CD8-positive, alpha-beta memory T cell (primary cell): Measurements from ENCODE around the gene STK35. TPM values are rescaled to one million over a fixed set of nuclear protein-coding genes. Genes with fewer than 3 reads are reported as not detected.

Source experiments
- CTCF ChIA-PET: fragments of 350-600 bp; sonication (Branson Sonifier 250); formaldehyde crosslinking; loops from one replicate; lab custom pipeline; 2021; ENCODE audit warnings: antibody characterized with exemption; lab: Charles Lee
- POLR2A ChIA-PET: fragments of 350-600 bp; sonication (Branson Sonifier 250); formaldehyde crosslinking; loops from one replicate; lab custom pipeline; 2021; ENCODE audit warnings: antibody characterized with exemption; lab: Charles Lee
- DNase-seq, 5 donors: peaks; one replicate each; pipeline versions ENCODE4 v3.0.0 to v3.0.0-alpha.2; 2020 to 2022; ENCODE audit warnings: mixed read lengths in 1 of 5
- H3K27ac ChIP-seq: one replicate; pipeline ENCODE4 v1.7.0; 2013; ENCODE audit warnings: low read depth, mild to moderate bottlenecking, low read length, moderate library complexity
- H3K27me3 ChIP-seq: 2 replicates; pipeline ENCODE4 v1.7.0; 2013; ENCODE audit warnings: low read length, mild to moderate bottlenecking; ENCODE audit not compliant: insufficient read depth, poor library complexity, severe bottlenecking
- H3K36me3 ChIP-seq: 2 replicates; pipeline ENCODE4 v1.7.0; 2013; ENCODE audit warnings: mild to moderate bottlenecking, low read length, moderate library complexity; ENCODE audit not compliant: insufficient read depth
- H3K4me1 ChIP-seq: 2 replicates; pipeline ENCODE4 v1.7.0; 2013; ENCODE audit warnings: mild to moderate bottlenecking, low read length, moderate library complexity; ENCODE audit not compliant: insufficient read depth
- H3K4me3 ChIP-seq: 2 replicates; pipeline ENCODE4 v1.7.0; 2013; ENCODE audit warnings: mild to moderate bottlenecking, low read length
- H3K9me3 ChIP-seq: 2 replicates; pipeline ENCODE4 v1.7.0; 2013; ENCODE audit warnings: mild to moderate bottlenecking, low read length
- H3K27ac Mint-ChIP-seq, 8 donors: one replicate each; pipeline ENCODE4 v1.8.0; 2020 to 2021; ENCODE audit warnings: mixed read lengths in 8 of 8, mild to moderate bottlenecking in 6 of 8, inconsistent platforms in 3 of 8, moderate library complexity in 3 of 8
- H3K27me3 Mint-ChIP-seq, 2 donors: one replicate each; pipeline ENCODE4 v1.8.0; 2020 to 2021; ENCODE audit warnings: mixed read lengths in 2 of 2, mild to moderate bottlenecking in 1 of 2, moderate library complexity in 1 of 2
- H3K36me3 Mint-ChIP-seq, 3 donors: one replicate each; pipeline ENCODE4 v1.8.0; 2020 to 2021; ENCODE audit warnings: mixed read lengths in 3 of 3, inconsistent platforms in 1 of 3, mild to moderate bottlenecking in 1 of 3
- H3K4me1 Mint-ChIP-seq, 3 donors: one replicate each; pipeline ENCODE4 v1.8.0; 2020 to 2021; ENCODE audit warnings: mixed read lengths in 3 of 3, inconsistent platforms in 1 of 3, mild to moderate bottlenecking in 1 of 3
- H3K4me3 Mint-ChIP-seq, 7 donors: one replicate each; pipeline ENCODE4 v1.8.0; 2020 to 2021; ENCODE audit warnings: mixed read lengths in 7 of 7, mild to moderate bottlenecking in 6 of 7, moderate library complexity in 4 of 7, inconsistent platforms in 2 of 7
- H3K9me3 Mint-ChIP-seq, 5 donors: one replicate each; pipeline ENCODE4 v1.8.0; 2020 to 2022; ENCODE audit warnings: mixed read lengths in 5 of 5, mild to moderate bottlenecking in 3 of 5, moderate library complexity in 2 of 5, inconsistent platforms in 1 of 5
- polyA plus RNA-seq: library from polyadenylated mRNA; unstranded; fragments of 300-500 nt; fragmentation: Illumina TruSeq; gene quantifications from one replicate; pipeline ENCODE4 v1.2.3, GENCODE V29; 2021
- total RNA-seq, 2 experiments: library from RNA; stranded (reverse); gene quantifications; one replicate each; pipeline ENCODE4 v1.2.3, GENCODE V29; 2021

Gene STK35
- total and polyA plus RNA-seq, 3 experiments from 2014 or later, result 5.5 to 21.4 (median 21.1) TPM

DNA sequence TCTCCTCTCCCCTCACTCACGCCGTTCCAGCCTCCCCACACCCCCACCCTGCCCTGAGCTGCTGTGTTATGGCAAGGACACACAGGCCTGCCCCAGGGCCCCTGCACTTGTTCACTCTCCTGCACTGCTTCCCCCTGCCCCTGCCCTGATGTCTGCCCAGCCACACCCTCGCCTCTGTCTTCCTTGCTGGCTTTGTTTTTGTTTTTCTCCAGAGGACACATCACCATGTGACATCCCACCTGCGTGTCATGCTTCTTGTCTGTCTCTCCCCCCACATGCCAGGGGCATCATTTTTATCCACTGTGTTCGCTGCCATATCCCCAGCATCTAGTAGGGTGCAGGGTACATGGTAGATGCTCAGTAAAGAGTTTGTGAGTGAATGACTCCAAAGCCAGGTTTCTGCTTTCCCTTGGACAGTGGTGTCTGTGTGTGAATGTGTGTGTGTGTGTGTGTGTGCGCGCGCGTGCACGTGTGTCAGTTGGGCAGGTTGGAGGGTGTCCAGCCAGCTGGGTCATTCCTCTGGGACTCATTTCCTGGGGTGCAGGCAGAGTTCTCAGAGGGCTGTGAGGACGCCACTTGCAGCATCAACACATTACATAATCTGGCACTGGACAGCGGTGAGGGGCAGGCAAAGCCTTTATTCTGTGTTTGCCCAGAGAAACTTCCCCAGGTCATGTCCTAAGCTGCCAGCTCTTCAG lies 60.6 kb downstream of the STK35 start:
- Histone ChIP-seq H3K27me3 (no peaks in the 10 kb centered on the region), H3K4me1 (no peaks in the 10 kb centered on the region), H3K27ac (no peak overlapping the region), H3K9me3 (no peaks in the 10 kb centered on the region), H3K4me3 (no peak overlapping the region), H3K36me3 (no peaks in the 10 kb centered on the region)
- H3K27ac Mint-ChIP-seq, result no peak overlapping the region
- DNase-seq, result no peak
- POLR2A ChIA-PET, result no interaction called here
- H3K36me3 Mint-ChIP-seq, result no peaks in the 10 kb centered on the region
- H3K4me1 Mint-ChIP-seq, result no peaks in the 10 kb centered on the region
- peaks cover 0 to 4% of the 10 kb centered on the region in 2 donors for H3K27me3 Mint-ChIP-seq
- no peaks in the 10 kb centered on the region for H3K9me3 Mint-ChIP-seq
- no peak overlapping the region for H3K4me3 Mint-ChIP-seq
- CTCF ChIA-PET, result interaction anchor here (1.4 kb wide), 1 partner anchor 10 kb away, joined by 5 read pairs; no protein-coding TSS in a partner anchor

DNA sequence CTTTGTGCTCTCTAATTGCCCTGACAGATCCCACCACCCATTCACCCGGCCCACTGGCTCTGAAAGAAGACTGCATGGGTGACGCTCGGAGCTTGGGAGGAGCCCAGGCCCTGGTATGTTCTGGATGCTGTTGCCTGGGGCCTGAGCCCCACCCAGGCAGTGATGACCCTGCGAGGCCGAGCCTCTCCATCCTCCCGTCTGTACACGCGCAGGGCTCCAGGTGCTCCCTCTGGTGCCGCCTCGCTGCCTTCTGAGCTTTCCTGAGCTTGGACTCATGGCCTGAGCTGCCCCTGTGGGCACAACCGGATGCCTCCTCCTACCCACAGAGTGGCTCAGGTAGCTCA lies 61.2 kb downstream of the STK35 start:
- Mint-ChIP-seq H3K9me3 (no peaks in the 10 kb centered on the region), H3K27ac (no peak overlapping the region), H3K27me3 (peaks cover 0 to 6% of the 10 kb centered on the region in 2 donors), H3K4me1 (no peaks in the 10 kb centered on the region), H3K4me3 (no peak overlapping the region), H3K36me3 (no peaks in the 10 kb centered on the region)
- H3K4me1 ChIP-seq, result no peaks in the 10 kb centered on the region
- H3K27me3 ChIP-seq, result no peaks in the 10 kb centered on the region
- H3K36me3 ChIP-seq, result no peaks in the 10 kb centered on the region
- ChIA-PET CTCF (interaction anchor here (1.4 kb wide), 1 partner anchor 10 kb away, joined by 5 read pairs; no protein-coding TSS in a partner anchor), POLR2A (no interaction called here)
- H3K4me3 ChIP-seq, result no peak overlapping the region
- no peak overlapping the region for H3K27ac ChIP-seq
- H3K9me3 ChIP-seq, result no peaks in the 10 kb centered on the region
- DNase-seq, result no peak

DNA sequence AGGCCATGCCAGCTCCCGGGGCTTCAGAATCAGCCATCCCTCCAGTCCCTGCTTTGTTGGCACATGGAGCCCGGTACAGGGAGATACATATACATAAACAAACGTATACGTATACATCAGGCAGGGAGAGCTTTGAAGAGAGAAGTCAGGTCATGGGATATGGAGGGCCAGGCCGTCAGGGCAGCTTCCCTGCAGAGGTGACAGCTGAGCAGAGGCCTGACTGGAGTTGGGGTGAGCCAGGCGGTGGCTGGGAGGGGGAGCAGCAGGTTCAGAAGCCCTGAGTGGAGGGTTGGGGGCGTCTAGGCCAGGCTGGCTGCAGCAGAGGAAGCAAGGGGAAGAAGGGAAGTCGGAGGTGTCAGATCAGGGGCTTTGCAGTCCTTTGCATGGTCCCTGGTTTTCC lies 61.7 kb downstream of the STK35 start:
- Histone ChIP-seq H3K9me3 (no peaks in the 10 kb centered on the region), H3K4me1 (no peaks in the 10 kb centered on the region), H3K4me3 (no peak overlapping the region), H3K36me3 (no peaks in the 10 kb centered on the region), H3K27me3 (no peaks in the 10 kb centered on the region), H3K27ac (no peak overlapping the region)
- ChIA-PET CTCF (interaction anchor here (1.4 kb wide), 1 partner anchor 9 kb away, joined by 5 read pairs; no protein-coding TSS in a partner anchor), POLR2A (no interaction called here)
- H3K27ac Mint-ChIP-seq, result no peak overlapping the region
- peaks cover 0 to 6% of the 10 kb centered on the region in 2 donors for H3K27me3 Mint-ChIP-seq
- DNase-seq, result no peak
- no peaks in the 10 kb centered on the region for H3K36me3 Mint-ChIP-seq
- no peaks in the 10 kb centered on the region for H3K4me1 Mint-ChIP-seq
- H3K4me3 Mint-ChIP-seq, result no peak overlapping the region
- no peaks in the 10 kb centered on the region for H3K9me3 Mint-ChIP-seq

DNA sequence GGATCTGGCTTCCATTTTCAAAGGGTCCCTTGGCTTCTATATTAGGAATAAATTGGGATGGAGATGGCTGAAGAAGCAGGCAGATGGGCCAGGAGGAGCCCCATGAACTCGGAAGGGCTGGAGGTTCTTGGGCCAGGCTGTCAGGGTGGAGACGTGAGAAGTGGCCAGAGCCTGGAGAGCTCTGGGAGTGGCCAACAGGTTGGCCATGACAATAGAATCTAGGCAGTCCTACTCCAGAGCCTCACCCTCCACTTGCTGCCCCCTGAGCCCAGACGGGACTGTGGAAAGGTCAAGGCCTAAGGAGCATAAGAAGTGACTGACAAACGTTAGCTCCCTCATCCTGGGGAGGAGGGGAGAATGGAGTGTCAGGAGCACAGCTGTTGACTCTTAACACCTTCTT lies 62.1 kb downstream of the STK35 start:
- Mint-ChIP-seq H3K4me1 (no peaks in the 10 kb centered on the region), H3K36me3 (no peaks in the 10 kb centered on the region), H3K27me3 (peaks cover 0 to 6% of the 10 kb centered on the region in 2 donors), H3K4me3 (no peak overlapping the region), H3K27ac (no peak overlapping the region), H3K9me3 (no peaks in the 10 kb centered on the region)
- ChIA-PET POLR2A (no interaction called here), CTCF (interaction anchor here (1.4 kb wide), 1 partner anchor 9 kb away, joined by 5 read pairs; no protein-coding TSS in a partner anchor)
- no peak overlapping the region for H3K27ac ChIP-seq
- H3K36me3 ChIP-seq, result no peaks in the 10 kb centered on the region
- no peaks in the 10 kb centered on the region for H3K27me3 ChIP-seq
- no peaks in the 10 kb centered on the region for H3K9me3 ChIP-seq
- DNase-seq, result no peak
- H3K4me3 ChIP-seq, result no peak overlapping the region
- H3K4me1 ChIP-seq, result no peaks in the 10 kb centered on the region

DNA sequence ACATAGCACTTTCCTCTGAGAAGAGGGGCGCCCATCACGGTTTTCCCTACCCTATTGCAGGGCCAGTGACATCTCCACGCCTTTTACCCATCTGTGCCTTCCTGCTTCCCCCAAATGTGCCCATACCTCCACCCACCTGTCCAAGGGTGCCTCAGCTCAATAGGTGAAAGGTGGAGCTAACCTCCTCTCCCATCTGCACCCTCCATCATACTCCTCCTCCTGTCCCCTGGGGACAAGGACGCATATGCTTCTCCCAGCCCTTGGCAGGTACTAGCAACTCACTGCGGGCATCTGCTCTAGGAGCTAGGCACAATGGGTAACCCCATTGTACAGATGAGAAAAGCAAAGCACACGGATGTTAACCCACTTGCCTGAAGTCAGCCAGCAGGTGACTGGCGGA lies 62.8 kb downstream of the STK35 start:
- Mint-ChIP-seq H3K9me3 (no peaks in the 10 kb centered on the region), H3K4me1 (no peaks in the 10 kb centered on the region), H3K4me3 (no peak overlapping the region), H3K27me3 (peaks cover 0 to 6% of the 10 kb centered on the region in 2 donors), H3K27ac (no peak overlapping the region), H3K36me3 (no peaks in the 10 kb centered on the region)
- no peak overlapping the region for H3K27ac ChIP-seq
- H3K4me1 ChIP-seq, result no peaks in the 10 kb centered on the region
- no peaks in the 10 kb centered on the region for H3K36me3 ChIP-seq
- ChIA-PET POLR2A (no interaction called here), CTCF (no interaction called here)
- H3K4me3 ChIP-seq, result no peak overlapping the region
- no peaks in the 10 kb centered on the region for H3K27me3 ChIP-seq
- H3K9me3 ChIP-seq, result no peaks in the 10 kb centered on the region
- no peak for DNase-seq

DNA sequence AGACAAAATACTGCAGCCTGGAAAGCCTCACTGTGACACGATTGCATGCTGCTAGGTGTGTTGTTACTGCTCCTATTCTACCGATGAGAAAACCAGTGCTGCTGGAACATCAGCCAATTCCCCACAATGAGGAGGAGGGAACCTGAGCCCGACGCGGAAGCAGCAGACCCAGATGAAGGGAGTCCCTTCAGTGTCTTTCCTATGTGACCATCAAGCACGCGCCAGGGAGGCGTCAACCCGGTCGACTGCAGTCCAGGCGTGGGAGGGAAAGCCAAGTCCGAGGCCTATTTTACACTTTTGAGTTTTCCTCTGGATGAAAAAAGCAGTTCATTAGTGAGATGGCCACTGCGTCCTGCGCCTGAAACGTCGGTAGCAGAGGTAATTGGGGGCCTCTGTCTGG lies 63.3 kb downstream of the STK35 start:
- ChIA-PET CTCF (no interaction called here), POLR2A (no interaction called here)
- H3K27me3 Mint-ChIP-seq, result peaks cover 0 to 6% of the 10 kb centered on the region in 2 donors
- Histone ChIP-seq H3K4me1 (no peaks in the 10 kb centered on the region), H3K27me3 (no peaks in the 10 kb centered on the region), H3K36me3 (no peaks in the 10 kb centered on the region), H3K4me3 (no peak overlapping the region), H3K9me3 (no peaks in the 10 kb centered on the region), H3K27ac (no peak overlapping the region)
- no peaks in the 10 kb centered on the region for H3K9me3 Mint-ChIP-seq
- H3K27ac Mint-ChIP-seq, result no peak overlapping the region
- no peak overlapping the region for H3K4me3 Mint-ChIP-seq
- no peaks in the 10 kb centered on the region for H3K36me3 Mint-ChIP-seq
- H3K4me1 Mint-ChIP-seq, result no peaks in the 10 kb centered on the region
- no peak for DNase-seq

DNA sequence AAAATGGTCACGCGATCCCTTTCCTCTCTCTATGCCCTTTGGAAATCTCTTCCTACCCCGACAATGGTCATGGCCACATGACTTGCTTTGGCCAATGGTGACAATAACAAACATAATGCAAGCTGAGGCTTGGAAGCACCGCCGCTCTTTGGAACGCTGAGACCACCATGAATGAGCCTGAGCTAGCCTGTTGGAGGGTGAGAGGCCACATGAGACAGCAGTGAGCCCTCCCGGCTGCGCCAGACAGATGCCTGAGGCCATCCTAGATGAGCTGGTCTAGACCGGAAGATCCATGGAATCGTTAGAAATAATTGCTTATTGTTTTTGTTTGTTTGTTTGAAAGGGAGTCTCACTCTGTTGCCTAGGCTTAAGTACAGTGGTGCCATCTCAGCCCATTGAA lies 64.2 kb downstream of the STK35 start:
- no peaks in the 10 kb centered on the region for H3K4me1 ChIP-seq
- no peak for DNase-seq
- Mint-ChIP-seq H3K36me3 (no peaks in the 10 kb centered on the region), H3K9me3 (no peaks in the 10 kb centered on the region), H3K4me1 (no peaks in the 10 kb centered on the region), H3K4me3 (no peak overlapping the region), H3K27ac (no peak overlapping the region), H3K27me3 (peaks cover 0 to 6% of the 10 kb centered on the region in 2 donors)
- ChIA-PET POLR2A (no interaction called here), CTCF (interaction anchor here (1.1 kb wide), 1 partner anchor 201 kb away, joined by 3 read pairs; no protein-coding TSS in a partner anchor)
- H3K27me3 ChIP-seq, result no peaks in the 10 kb centered on the region
- no peak overlapping the region for H3K4me3 ChIP-seq
- H3K27ac ChIP-seq, result no peak overlapping the region
- no peaks in the 10 kb centered on the region for H3K36me3 ChIP-seq
- no peaks in the 10 kb centered on the region for H3K9me3 ChIP-seq

DNA sequence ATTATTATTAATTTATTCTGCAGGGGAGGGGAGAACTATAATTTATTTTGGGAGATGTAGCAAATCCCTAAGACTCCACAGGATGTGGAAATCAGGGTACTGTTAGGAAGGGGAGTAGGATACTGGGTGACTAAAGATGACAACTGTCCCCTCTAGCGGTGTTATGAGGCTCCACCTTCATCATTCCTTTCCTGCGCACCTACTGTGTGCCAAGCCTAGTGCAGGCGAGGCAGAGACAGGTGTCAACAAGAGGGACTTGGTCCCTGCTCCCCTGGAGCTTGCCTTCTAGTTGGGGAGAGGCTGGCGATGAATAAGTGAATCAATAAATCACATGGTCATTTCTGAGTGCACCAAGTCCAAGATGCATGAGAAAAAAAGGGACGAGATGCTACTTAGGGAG lies 65.5 kb downstream of the STK35 start:
- no peak overlapping the region for H3K4me3 Mint-ChIP-seq
- Histone ChIP-seq H3K4me3 (no peak overlapping the region), H3K4me1 (no peaks in the 10 kb centered on the region), H3K9me3 (no peaks in the 10 kb centered on the region), H3K36me3 (no peaks in the 10 kb centered on the region), H3K27me3 (no peaks in the 10 kb centered on the region), H3K27ac (no peak overlapping the region)
- ChIA-PET POLR2A (no interaction called here), CTCF (no interaction called here)
- no peaks in the 10 kb centered on the region for H3K4me1 Mint-ChIP-seq
- H3K36me3 Mint-ChIP-seq, result no peaks in the 10 kb centered on the region
- no peaks in the 10 kb centered on the region for H3K9me3 Mint-ChIP-seq
- peaks cover 0 to 7% of the 10 kb centered on the region in 2 donors for H3K27me3 Mint-ChIP-seq
- no peak overlapping the region for H3K27ac Mint-ChIP-seq
- no peak for DNase-seq
